Karpas-422 (cell line): ENCODE measurements around the gene JARID2. TPM values are rescaled to one million over a fixed set of nuclear protein-coding genes. Genes with fewer than 3 reads are reported as not detected.
"Not testable (repeated sequence)": the region's sequence is repeated elsewhere in the genome, so short reads cannot be mapped to it uniquely, and the experiment has no call there.

Experiments used
- DNase-seq: peaks from one replicate; pipeline ENCODE4 v3.0.0-alpha.2; 2015
- H2AFZ ChIP-seq: fragments of 200-600 bp; sonication (generic); 2 replicates; pipeline ENCODE4 v1.6.1; 2014; ENCODE audit warnings: antibody characterized with exemption, low read length, mixed read lengths
- H3K27ac ChIP-seq: fragments of 200-600 bp; sonication (generic); 2 replicates; pipeline ENCODE4 v1.5.1; 2014; ENCODE audit warnings: mild to moderate bottlenecking, low read length, moderate library complexity
- H3K27me3 ChIP-seq: fragments of 200-600 bp; sonication (generic); 2 replicates; pipeline ENCODE4 v1.6.1; 2014; ENCODE audit warnings: low read length, mixed read lengths
- H3K36me3 ChIP-seq: fragments of 200-600 bp; sonication (generic); 2 replicates; pipeline ENCODE4 v1.6.1; 2014; ENCODE audit warnings: low read length, mixed read lengths; ENCODE audit not compliant: insufficient read depth
- H3K4me1 ChIP-seq: fragments of 200-600 bp; sonication (generic); 2 replicates; pipeline ENCODE4 v1.6.1; 2014; ENCODE audit warnings: mild to moderate bottlenecking, low read length, mixed read lengths
- H3K4me2 ChIP-seq: fragments of 200-600 bp; sonication (generic); 2 replicates; pipeline ENCODE4 v1.6.1; 2014; ENCODE audit warnings: low read length, low read depth, mild to moderate bottlenecking; ENCODE audit not compliant: poor library complexity, severe bottlenecking
- H3K4me3 ChIP-seq: fragments of 200-600 bp; sonication (generic); 2 replicates; pipeline ENCODE4 v1.5.1; 2014; ENCODE audit warnings: mild to moderate bottlenecking, antibody characterized with exemption, low read length, mixed read lengths
- H3K79me2 ChIP-seq: fragments of 200-600 bp; sonication (generic); 2 replicates; pipeline ENCODE4 v1.6.1; 2014; ENCODE audit warnings: mild to moderate bottlenecking, low read length, mixed read lengths
- H3K9ac ChIP-seq: fragments of 200-600 bp; sonication (generic); 2 replicates; pipeline ENCODE4 v1.6.0; 2014; ENCODE audit warnings: low read length
- H3K9me2 ChIP-seq: fragments of 200-600 bp; sonication (generic), shearing (Covaris generic); replicated peaks from 2 replicates; pipeline ENCODE4 v1.6.0; 2014; ENCODE audit warnings: mild to moderate bottlenecking, low read length, moderate library complexity; ENCODE audit not compliant: insufficient read depth
- H3K9me3 ChIP-seq: fragments of 300-700, 200-600 bp; sonication (generic); 2 replicates; pipeline ENCODE4 v1.6.1; 2014; ENCODE audit warnings: low read length, mixed read lengths
- H4K20me1 ChIP-seq: fragments of 200-600 bp; sonication (generic); 2 replicates; pipeline ENCODE4 v1.6.1; 2014; ENCODE audit warnings: mild to moderate bottlenecking, antibody characterized with exemption, low read length, low read depth; ENCODE audit not compliant: insufficient read depth
- total RNA-seq: library from RNA; depleted of rRNA; stranded (reverse); fragments of >200 nt; shearing (Covaris generic); gene quantifications from 2 replicates; pipeline ENCODE4 v1.2.3, GENCODE V29; 2014; ENCODE audit warnings: low replicate concordance

The JARID2 gene
- total RNA-seq, 1 experiment from 2014 or later = 2.8 TPM

DNA sequence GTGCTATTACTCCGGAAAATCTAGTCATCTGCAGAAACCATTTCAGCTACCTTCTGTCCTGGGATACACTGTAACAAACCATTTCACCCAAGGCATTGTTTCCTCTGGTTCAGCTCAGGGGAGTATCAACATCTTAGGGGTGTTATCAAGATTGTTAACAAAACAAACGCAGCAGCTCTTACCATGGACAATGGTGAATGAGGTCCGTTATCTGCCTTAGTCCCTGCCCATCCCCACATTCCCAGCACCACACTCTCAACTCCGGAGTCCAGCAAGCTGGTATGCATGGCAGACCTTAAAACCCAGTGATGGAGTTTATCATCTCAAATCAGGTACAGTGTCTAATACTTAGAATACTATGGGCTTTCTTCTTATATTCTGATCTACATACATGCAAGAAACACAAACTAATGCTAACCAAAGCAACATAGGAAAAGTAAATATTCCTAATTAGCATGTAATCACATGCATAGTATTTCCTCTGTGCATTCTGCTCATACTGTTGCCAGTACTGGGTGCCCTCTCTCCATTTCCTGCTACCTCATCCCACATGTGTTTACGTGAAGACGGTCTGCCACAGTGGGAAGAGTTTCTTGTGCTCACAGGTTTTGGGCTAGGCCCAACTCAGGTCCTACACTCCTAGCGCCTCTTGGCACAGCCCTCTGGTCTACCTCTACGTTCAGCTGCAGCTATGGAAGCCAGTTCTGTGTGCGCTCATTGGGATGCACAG lies 293.1 kb downstream of the JARID2 start:
- peaks cover 7% of the 10 kb centered on the region for H3K4me1 ChIP-seq
- no peaks in the 10 kb centered on the region for H3K36me3 ChIP-seq
- H3K27me3 ChIP-seq = no peaks in the 10 kb centered on the region
- no peak overlapping the region for H2AFZ ChIP-seq
- no peaks in the 10 kb centered on the region for H3K9me2 ChIP-seq
- H3K4me2 ChIP-seq = no peak overlapping the region
- H4K20me1 ChIP-seq = no peaks in the 10 kb centered on the region
- no peak for DNase-seq
- no peak overlapping the region for H3K27ac ChIP-seq
- no peak overlapping the region for H3K9ac ChIP-seq
- H3K79me2 ChIP-seq = peaks cover 15% of the 10 kb centered on the region
- H3K9me3 ChIP-seq = 0 out of 2 replicates have a peak, but pooled peaks cover under 1% of the 10 kb centered on the region
- H3K4me3 ChIP-seq = no peak overlapping the region

DNA sequence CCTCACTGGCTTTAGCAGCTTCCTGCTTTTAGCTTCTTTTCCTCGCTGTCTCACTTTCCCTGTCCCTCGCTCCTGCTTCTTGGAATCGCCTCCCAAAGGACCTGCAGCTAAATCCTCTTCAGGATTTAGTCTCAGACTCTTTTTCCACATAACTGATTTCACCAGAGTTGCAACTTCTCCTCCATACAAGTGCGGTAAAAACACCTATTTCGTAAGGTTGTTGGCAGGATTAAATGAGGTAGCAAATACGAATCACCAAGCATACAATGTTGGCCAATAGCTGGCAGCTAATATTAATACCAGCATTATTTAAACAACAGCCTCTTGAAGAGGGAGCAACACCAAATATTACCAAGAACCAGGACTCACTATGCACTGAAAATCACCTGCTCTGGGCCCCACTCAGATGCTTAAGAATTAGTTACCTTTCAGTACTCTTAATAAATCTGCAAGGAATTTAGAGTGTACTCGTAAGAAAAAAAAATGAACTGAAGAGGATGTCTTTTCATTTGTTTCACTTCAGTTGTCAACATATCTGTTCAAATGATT lies 293.9 kb downstream of the JARID2 start:
- Histone ChIP-seq H3K9ac (no peak overlapping the region), H3K9me2 (no peaks in the 10 kb centered on the region), H3K9me3 (0 out of 2 replicates have a peak, but pooled peaks cover 8% of the 10 kb centered on the region), H3K27me3 (no peaks in the 10 kb centered on the region), H3K79me2 (peaks cover 22% of the 10 kb centered on the region), H3K27ac (no peak overlapping the region), H3K4me1 (peaks cover 7% of the 10 kb centered on the region), H2AFZ (no peak overlapping the region), H4K20me1 (no peaks in the 10 kb centered on the region), H3K4me3 (no peak overlapping the region), H3K4me2 (no peak overlapping the region), H3K36me3 (peaks cover 7% of the 10 kb centered on the region; the same call in 1 of the 2 replicates)
- DNase-seq = no peak

DNA sequence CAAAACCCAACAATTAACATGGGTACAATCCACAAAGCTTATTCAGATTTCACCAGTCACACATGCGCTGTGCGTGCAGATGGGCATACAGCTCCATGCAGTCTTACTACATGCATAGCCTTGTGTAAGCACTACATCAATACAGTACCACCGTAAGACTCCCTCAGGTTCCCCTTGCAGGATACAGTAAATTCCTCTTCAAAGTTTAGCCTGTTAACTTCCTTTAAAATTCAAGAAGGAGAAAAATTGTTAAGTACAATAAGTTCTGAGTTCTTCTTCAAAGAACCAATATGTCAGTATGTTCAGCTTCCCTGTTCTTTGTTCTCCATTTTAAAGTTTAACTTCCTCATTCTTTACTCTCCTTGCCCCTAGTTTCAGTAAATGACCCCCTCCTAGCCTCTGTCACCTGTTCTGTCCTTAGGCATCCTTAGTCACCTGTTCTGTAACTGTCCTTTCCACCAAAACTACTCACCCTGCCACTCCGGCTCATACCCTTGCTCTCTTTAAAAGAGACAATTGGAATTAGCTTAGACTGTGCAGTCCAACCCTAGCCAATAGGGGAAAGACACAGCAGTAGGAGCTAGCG lies 297.6 kb downstream of the JARID2 start:
- H3K9me3 ChIP-seq = peaks cover 15% of the 10 kb centered on the region; the same call in 1 of the 2 replicates
- peaks cover 40% of the 10 kb centered on the region for H3K79me2 ChIP-seq
- not testable (repeated sequence) for H2AFZ ChIP-seq, H3K27ac ChIP-seq, H3K4me2 ChIP-seq, H3K4me3 ChIP-seq, H3K9me2 ChIP-seq, DNase-seq, H3K4me1 ChIP-seq, H3K9ac ChIP-seq, H4K20me1 ChIP-seq, H3K27me3 ChIP-seq
- H3K36me3 ChIP-seq = peaks cover 12% of the 10 kb centered on the region; the same call in 1 of the 2 replicates

DNA sequence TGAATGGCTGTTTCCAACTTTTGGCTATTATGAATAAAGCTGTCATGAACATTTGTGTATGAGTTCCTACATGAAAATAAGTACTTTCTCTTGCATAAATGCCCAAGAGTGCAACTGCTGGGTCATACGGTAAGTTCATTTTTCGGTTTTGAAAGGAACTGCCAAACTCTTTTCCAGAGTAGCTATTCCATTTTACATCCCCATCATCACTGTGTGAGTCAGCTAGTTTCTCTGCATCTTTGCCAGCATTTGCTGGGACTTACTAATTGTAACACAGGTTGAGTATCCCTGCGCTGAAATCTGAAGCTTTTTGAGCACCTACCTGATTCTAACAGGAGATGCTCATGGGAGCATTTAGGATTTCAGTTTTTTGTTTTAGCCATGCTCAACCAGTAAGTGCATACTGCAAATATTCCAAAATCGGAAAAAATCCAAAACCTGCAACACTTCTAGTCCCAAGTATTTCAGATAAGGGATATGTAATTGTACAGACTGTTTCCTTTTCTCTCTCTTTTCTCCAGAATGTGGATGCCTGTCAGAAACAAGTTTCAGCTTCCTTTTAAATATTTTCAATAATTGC lies 298.5 kb downstream of the JARID2 start:
- Histone ChIP-seq H3K4me2 (no peak overlapping the region), H3K9ac (no peak overlapping the region), H3K9me3 (peaks cover 15% of the 10 kb centered on the region; the same call in 1 of the 2 replicates), H4K20me1 (no peaks in the 10 kb centered on the region), H2AFZ (no peak overlapping the region), H3K36me3 (peaks cover 12% of the 10 kb centered on the region; the same call in 1 of the 2 replicates), H3K4me3 (no peak overlapping the region), H3K4me1 (no peaks in the 10 kb centered on the region), H3K79me2 (peaks cover 44% of the 10 kb centered on the region), H3K27me3 (no peaks in the 10 kb centered on the region), H3K9me2 (no peaks in the 10 kb centered on the region), H3K27ac (no peak overlapping the region)
- no peak for DNase-seq

DNA sequence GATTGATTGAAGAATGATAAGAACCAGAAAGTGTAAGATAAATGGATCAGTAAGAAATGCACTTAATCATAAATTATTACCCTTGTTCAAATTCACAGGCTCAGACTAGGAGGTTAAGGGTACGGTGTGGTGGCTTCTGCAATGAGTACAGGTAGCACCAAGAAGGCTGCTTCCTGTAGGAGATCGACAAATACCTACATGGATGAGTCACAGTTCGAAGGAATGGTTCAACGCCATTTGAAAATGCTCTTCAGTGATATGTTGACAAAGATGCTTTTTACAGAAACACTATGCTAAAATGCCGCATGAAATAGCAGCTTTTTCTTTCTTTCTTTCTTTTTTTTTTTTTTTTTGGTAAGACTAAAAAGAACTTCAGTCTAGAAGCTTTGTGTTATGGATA lies 300.7 kb downstream of the JARID2 start:
- Histone ChIP-seq H2AFZ (no peak overlapping the region), H3K4me2 (no peak overlapping the region), H3K79me2 (peaks cover 54% of the 10 kb centered on the region)

DNA sequence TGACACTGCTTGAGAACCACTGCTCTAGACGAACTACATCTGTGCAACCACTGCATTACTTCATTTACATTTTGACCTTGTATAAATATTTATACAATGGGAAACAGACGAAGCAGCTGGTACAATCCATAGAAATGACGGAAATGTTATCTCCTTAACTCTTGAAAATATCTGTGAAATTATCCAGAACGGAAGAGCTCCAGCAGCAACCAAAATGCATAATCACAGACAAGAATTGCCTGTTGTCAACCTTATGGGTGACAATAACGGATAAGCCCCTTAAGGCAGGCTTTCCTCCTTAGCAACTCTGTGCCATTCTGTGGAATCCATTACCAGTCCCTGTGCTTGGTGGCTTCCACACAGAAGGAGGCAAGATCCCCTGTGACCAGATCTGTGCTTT lies 301.5 kb downstream of the JARID2 start:
- no peak overlapping the region for H3K9ac ChIP-seq
- H3K4me2 ChIP-seq = no peak overlapping the region
- no peak overlapping the region for H3K4me3 ChIP-seq
- no peak overlapping the region for H3K27ac ChIP-seq
- H3K36me3 ChIP-seq = peaks cover 12% of the 10 kb centered on the region; the same call in 1 of the 2 replicates
- H3K9me2 ChIP-seq = no peaks in the 10 kb centered on the region
- DNase-seq = no peak
- H3K27me3 ChIP-seq = no peaks in the 10 kb centered on the region
- H4K20me1 ChIP-seq = no peaks in the 10 kb centered on the region
- H3K79me2 ChIP-seq = peaks cover 60% of the 10 kb centered on the region
- H2AFZ ChIP-seq = no peak overlapping the region
- H3K4me1 ChIP-seq = no peaks in the 10 kb centered on the region
- peaks cover 15% of the 10 kb centered on the region; the same call in 1 of the 2 replicates for H3K9me3 ChIP-seq

More for the DNA sequence above, 300.7 kb downstream of the JARID2 start:
- Histone ChIP-seq H3K36me3 (peaks cover 12% of the 10 kb centered on the region; the same call in 1 of the 2 replicates), H3K27me3 (no peaks in the 10 kb centered on the region), H3K9me2 (no peaks in the 10 kb centered on the region), H4K20me1 (no peaks in the 10 kb centered on the region), H3K9ac (no peak overlapping the region), H3K9me3 (peaks cover 15% of the 10 kb centered on the region; the same call in 1 of the 2 replicates), H3K4me3 (no peak overlapping the region), H3K4me1 (no peaks in the 10 kb centered on the region), H3K27ac (no peak overlapping the region)
- DNase-seq = no peak

DNA sequence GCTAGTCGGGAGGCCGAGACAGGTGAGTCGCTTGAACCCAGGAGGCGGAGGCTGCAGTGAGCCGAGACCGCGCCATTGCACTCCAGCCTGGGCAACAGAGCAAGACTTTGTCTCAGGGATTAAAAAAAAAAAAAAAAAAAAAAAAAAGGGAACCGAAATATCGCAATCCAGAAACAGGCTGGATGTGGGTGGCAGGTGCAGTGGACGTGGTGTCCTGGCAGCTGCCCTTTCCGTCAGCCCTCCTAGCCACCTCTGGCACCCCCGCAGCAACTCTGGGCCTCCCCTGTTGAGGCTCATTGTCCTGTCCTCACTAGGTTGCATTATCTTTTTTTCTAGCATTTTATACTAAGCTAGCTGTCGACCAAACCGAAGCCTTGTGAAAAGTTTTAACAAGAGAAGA lies 303.5 kb downstream of the JARID2 start:
- Histone ChIP-seq H3K9me3 (peaks cover 9% of the 10 kb centered on the region; the same call in 1 of the 2 replicates), H3K4me3 (no peak overlapping the region), H3K4me1 (no peaks in the 10 kb centered on the region), H3K27me3 (no peaks in the 10 kb centered on the region), H3K4me2 (no peak overlapping the region), H3K36me3 (peaks cover 8% of the 10 kb centered on the region; the same call in 1 of the 2 replicates), H3K9me2 (no peaks in the 10 kb centered on the region), H3K79me2 (peaks cover 59% of the 10 kb centered on the region), H2AFZ (no peak overlapping the region), H4K20me1 (no peaks in the 10 kb centered on the region), H3K9ac (no peak overlapping the region), H3K27ac (no peak overlapping the region)
- no peak for DNase-seq
